GDM1 (cell line): ENCODE results near the gene ANKRD35.

Experiments used
- DNase-seq: peaks from one replicate; lab custom pipeline; 2025; lab: John Stamatoyannopoulos, UW

ANKRD35 gene

DNA sequence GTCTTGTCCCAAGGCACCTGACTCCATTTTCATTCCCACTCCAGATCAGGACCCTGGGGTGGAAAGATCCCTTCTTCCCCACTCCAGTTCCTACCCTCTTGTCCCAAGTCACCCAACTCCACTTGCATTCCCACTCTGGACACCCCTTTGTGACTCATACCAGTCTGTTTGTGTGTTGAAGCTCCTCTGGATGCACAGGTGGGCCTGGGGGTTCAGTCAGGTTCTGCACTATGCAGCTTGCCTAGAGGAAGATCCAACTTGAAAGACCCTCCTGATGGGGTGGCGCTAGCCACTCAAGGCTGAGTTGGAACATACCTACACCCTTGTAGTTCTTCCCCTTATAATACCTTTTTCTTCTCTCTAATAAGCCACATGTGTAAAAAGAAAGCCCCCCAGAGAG, 9.8 kb upstream of the ANKRD35 start:
- DNase-seq = no peak

GRCh38 chr1:145893306-145894055, 7.8 kb upstream of the ANKRD35 start:
- no peak for DNase-seq

DNA sequence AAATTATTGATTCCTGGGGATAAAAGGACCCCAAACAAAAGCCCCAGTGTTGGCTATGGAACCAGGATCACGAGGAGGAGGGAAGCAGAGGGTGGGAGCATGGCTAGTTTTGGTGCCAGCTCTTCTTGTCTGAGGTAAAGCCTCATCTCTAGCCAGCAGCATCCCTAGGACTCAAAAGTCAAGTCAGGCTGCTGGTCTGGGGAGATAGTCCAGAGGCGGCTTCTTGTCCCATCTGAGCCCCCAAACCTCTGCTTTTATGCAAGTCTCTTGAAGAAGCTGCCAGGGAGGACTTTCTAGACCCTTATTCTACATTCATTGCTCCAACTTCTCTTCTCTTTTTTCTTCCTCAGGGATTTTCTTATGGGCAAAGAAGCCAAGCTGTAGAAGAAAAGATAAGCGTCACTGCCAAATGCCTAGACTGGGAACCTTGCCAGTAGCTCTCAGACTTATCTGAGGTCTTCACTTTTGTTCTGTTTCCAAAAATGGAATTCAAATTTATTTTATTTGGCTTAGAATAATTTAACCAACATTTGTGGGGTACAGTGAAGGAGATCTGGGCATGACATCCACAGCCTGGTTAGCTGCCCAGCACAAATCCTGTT, 6.9 kb upstream of the ANKRD35 start:
- no peak for DNase-seq

DNA sequence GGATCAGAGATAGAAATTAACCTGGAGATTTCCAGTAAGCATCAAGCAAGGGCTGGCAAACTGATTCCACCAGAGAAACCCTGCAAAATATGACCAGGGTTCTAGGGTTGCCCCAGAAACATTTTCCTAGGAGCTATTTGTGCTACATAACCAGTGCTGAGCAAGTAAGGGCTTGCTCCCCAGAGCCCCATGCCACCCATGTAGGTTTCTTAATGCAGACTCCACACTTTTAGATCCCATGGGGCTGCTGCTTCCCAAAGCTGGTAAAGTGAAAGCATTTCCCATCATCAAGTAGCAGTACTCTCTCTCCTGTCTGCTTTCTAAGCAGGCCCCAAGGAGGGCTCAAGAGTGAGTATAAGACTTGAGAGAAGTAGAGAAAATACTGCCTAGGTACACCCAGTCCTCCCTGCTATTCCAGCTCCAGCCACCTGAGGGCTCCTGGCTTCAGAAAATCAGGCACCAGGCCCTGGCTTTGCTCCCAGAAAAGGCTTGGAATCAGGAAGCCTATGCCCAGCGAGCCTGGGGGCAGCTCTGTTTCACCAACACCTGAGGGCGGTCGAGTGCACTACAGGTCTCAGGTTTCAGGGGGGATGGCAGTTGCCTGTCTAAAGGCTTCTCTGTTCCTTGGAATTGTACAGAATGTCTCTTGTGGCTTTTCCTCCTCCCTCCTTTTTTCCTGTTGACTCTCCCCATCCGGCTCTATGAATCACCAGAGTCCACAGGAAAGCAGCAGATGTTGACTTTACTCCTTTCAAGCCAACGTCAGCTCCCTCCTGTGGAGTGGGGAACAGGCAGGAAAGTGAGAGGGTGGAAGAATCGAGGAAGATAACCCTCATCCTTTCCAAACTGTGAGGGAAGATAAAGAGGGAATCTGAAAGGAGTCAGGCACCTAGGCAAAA, 6.2 kb upstream of the ANKRD35 start:
- peak; percentile 53 for DNase-seq

DNA sequence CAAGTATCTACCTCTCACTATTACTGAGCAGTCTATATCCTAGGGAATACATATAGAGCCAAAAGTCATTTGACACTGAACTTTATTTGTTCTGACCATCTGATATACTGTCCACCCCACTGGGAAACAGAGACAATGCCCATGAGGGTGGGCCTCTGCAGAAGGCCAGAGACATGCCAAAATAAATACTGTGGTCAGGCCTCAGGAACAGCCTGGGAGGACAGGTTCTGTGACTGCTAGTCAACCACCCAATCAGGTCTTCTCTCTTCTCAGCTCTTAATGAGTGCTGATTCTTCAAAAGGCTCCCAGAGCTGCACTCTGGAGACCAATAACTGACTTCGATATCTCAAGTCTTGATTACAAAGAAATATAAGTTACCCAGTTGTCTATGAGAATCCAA, 5.5 kb upstream of the ANKRD35 start:
- no peak for DNase-seq

DNA sequence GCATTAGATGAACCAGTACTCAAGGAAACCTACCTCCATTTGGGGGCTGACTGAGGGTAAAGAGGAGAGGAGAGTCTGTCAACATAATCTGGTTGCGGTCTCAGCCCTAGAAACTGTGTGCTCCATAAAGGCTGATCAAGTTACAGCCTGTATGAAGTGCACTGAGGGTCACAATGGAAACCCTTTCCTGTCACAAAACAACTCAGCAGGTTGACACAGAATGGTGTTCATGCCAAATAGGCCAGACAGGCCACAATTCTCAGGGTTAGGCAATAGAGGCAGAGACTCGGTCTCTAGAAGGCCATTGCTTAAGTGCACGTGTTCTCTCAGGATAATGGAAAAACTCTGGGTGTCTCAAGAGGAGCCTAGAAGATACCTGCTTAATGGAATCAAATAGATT, 4.1 kb upstream of the ANKRD35 start:
- DNase-seq = no peak

DNA sequence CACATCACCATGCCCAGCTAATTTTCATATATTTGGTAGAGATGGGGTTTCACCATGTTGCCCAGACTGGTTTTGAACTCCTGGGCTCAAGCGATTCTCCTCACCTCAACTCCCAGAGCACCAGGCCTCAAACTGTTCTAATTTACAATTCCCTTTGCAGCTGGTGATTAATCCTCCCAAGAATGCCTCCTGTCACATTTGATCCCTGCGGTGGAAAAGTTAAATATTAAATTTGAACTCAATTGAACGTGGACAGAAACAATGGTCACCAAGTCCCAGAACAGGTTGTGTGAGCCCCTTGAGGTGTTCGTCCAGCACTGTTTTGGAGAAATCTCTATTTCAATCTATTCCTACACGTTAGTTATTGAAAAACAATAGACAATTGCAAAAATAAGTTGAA, 2.0 kb upstream of the ANKRD35 start:
- no peak for DNase-seq

GRCh38 chr1:145886816-145887215, 1.1 kb upstream of the ANKRD35 start:
- DNase-seq = no peak

DNA sequence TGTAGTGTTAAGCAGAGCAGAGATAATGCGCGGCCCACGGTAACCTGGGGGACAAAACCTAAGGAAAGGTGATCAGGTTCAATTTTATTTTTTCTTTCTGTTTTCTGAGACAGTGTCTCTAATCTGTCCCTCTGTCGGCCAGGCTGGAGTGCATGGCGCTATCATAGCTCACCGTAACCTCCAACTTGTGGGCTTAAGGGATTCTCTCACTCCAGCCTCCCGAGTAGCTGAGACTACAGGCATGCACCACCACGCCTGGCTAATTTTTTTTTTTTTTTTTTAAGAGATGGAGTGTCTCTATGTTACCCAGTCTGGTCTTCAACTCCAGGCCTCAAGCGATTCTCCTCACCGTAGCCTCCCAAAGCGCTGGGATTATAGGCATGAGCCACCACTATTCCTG, 724 bp upstream of the ANKRD35 start:
- DNase-seq = no peak

DNA sequence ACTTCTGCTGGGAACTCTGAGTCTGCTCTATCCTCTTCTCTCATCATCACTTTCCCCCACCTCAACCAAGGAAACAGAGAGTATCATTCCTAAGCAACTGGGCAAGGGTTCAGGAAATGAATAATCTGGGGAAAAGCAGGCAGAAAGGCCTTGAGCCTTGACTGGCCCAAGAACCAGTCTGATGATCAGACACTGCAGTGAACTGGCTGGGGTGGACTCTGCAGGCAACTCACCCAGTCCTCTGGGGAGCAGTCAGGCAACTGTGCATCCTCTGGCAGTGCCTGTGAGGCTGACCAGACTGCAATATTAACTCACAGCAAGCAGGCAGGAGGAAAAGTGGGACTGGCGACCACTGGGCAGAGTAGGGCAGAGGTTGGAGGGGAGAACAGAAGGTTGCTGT, 991 bp downstream of the ANKRD35 start:
- DNase-seq = no peak

- peak; percentile 6 for DNase-seq
These were observed 5.9 kb downstream of the ANKRD35 start for GRCh38 chr1:145879775-145880174.

DNA sequence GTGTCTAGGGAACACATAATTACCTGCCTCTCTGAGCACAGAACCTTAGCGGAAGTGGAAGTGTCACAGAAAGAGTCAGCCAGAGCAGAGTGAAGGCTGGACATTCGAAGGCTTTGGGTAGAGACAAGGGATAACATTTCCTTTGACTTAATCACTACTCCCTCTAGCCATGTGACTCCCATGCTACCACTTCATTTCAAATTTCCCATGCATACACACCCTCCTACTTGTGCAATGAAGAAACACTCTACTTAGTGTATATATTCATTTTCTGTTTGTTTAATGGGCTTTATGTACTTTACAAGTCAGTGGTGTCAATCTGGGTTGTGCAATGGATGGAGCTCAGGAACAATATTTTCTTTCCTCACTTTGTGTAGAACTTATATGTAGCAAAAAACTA, 6.9 kb downstream of the ANKRD35 start:
- no peak for DNase-seq

GRCh38 chr1:145877923-145878486, 7.7 kb downstream of the ANKRD35 start:
- no peak for DNase-seq

- DNase-seq = no peak
These were observed 11.0 kb downstream of the ANKRD35 start for GRCh38 chr1:145874646-145875045.

- DNase-seq = no peak
These were observed 13.4 kb downstream of the ANKRD35 start for GRCh38 chr1:145871994-145872924.

GRCh38 chr1:145868232-145868631, 17.4 kb downstream of the ANKRD35 start:
- no peak for DNase-seq

- no peak for DNase-seq
These were observed 22.2 kb downstream of the ANKRD35 start for GRCh38 chr1:145863282-145864018.

DNA sequence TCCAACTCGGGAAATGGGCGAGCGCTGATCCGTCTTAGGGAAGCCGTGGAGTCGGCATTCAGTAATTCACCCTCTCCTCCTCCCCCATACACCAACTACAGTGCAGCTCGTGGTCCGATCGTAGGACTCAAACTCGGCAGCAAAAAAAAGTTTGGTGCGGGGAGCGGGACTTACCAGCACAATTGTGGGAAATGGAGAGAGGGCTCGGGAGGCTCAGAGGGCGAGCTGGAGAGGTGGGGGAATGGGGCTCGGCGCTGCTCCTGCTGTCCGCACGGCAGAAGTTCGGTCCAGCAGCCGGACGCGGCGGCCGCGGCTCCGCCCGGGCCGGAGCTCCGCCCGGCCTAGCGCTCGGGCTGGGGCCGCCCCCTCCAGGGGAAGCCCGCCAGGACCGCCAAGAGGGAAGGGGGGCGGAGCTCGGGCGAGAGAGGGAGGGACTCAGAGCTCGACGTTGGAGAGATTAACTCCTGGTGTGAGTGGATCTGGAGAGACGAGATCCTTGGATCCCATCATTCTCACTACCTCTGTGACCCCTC, 26.1 kb downstream of the ANKRD35 start:
- peak; percentile 67 for DNase-seq

- peak; percentile 91 for DNase-seq
These were observed 26.7 kb downstream of the ANKRD35 start, which contains the start of gene PIAS3 for GRCh38 chr1:145858901-145859490. TSS of gene PIAS3 (minus strand) at chr1:145859081. CDS start at chr1:145858990, 91 bp downstream.
